ENCODE results near the gene FSIP1. TPM values are rescaled to one million over a fixed set of nuclear protein-coding genes. Genes with fewer than 3 reads are reported as not detected.

FSIP1 gene
- total and polyA plus RNA-seq, 11 donors, result 0.28 to 3.7 (median 0.97) TPM; not detected in 1

GRCh38 chr15:39553947-39554693, 228.5 kb downstream of the FSIP1 start:
- H3K27me3 ChIP-seq, result no peaks in the 10 kb centered on the region
- no peak overlapping the region for H3K4me3 ChIP-seq
- peaks cover 0 to 19% (median 0%) of the 10 kb centered on the region in 12 donors for H3K4me1 ChIP-seq
- peak overlapping the region in 1 of 12 donors; percentile 65 for H3K27ac ChIP-seq
- 29 to 32% (median 30%) methylated on average over 2 of the region's 2 CpGs for WGBS, 4 donors
- intact Hi-C loops (cut with DNase I), result no loop called here
- no peaks in the 10 kb centered on the region for H3K9me3 ChIP-seq
- no peaks in the 10 kb centered on the region for H3K36me3 ChIP-seq
- no peak for TF ChIP-seq CTCF (IDR thresholded peaks at IDR 0.05)
- TF ChIP-seq POLR2A (IDR thresholded peaks at IDR 0.05), result no peak
- DNase-seq (no peak), ATAC-seq (peak in 2 of 4 donors; percentile 24 to 52)

GRCh38 chr15:39552556-39552955, 230.1 kb downstream of the FSIP1 start:
- H3K27me3 ChIP-seq, result no peaks in the 10 kb centered on the region
- H3K4me3 ChIP-seq, result no peak overlapping the region
- DNase-seq, result no peak
- WGBS, 4 donors, result 85 to 93% (median 90%) methylated on average over 2 of the region's 2 CpGs
- TF ChIP-seq POLR2A (IDR thresholded peaks at IDR 0.05) (no peak), CTCF (IDR thresholded peaks at IDR 0.05) (no peak)
- H3K4me1 ChIP-seq, result peaks cover 0 to 19% (median 0%) of the 10 kb centered on the region in 12 donors
- intact Hi-C loops (cut with DNase I), result no loop called here
- no peaks in the 10 kb centered on the region for H3K36me3 ChIP-seq
- no peaks in the 10 kb centered on the region for H3K9me3 ChIP-seq
- no peak overlapping the region for H3K27ac ChIP-seq
- no peak for ATAC-seq

GRCh38 chr15:39551476-39551875, 231.2 kb downstream of the FSIP1 start:
- no peak for ATAC-seq
- no peaks in the 10 kb centered on the region for H3K27me3 ChIP-seq
- TF ChIP-seq CTCF (IDR thresholded peaks at IDR 0.05) (no peak), POLR2A (IDR thresholded peaks at IDR 0.05) (no peak)
- no peaks in the 10 kb centered on the region for H3K9me3 ChIP-seq
- H3K4me3 ChIP-seq, result no peak overlapping the region
- no peak overlapping the region for H3K27ac ChIP-seq
- no peak for DNase-seq
- intact Hi-C loops (cut with DNase I), result no loop called here
- WGBS, 4 donors, result 89 to 94% (median 89%) methylated on average over 2 of the region's 2 CpGs
- no peaks in the 10 kb centered on the region for H3K36me3 ChIP-seq
- peaks cover 0 to 19% (median 0%) of the 10 kb centered on the region in 12 donors for H3K4me1 ChIP-seq

Other genes with a start within 250 kb of the FSIP1 start
- 100 to 1,000 TPM in 5 of 9 donors, 10 to 100 TPM in 4; 21.0 to 573 (median 160) TPM for gene THBS1, start 201.8 kb downstream of the FSIP1 start, total RNA-seq
- gene THBS1, start 201.8 kb downstream of the FSIP1 start, polyA plus RNA-seq, result 100 to 1,000 TPM in 1 of 2 donors, 1 to 10 TPM in 1; 8.5 to 179 TPM
- gene GPR176, start 137.4 kb upstream of the FSIP1 start, total RNA-seq, result 1 to 10 TPM; 1.2 to 4.3 (median 2.1) TPM
- gene GPR176, start 137.4 kb upstream of the FSIP1 start, polyA plus RNA-seq, result 1 to 10 TPM; 1.1 to 2.6 TPM
- gene EIF2AK4, start 151.3 kb upstream of the FSIP1 start, total RNA-seq, result 10 to 100 TPM; 16.9 to 44.8 (median 23.0) TPM
- 10 to 100 TPM; 19.8 to 40.7 TPM for gene EIF2AK4, start 151.3 kb upstream of the FSIP1 start, polyA plus RNA-seq